Hepatic stellate cell (primary cell): ENCODE data around the gene NME4.
A peak's percentile ranks its signal among the peaks of the same experiment; 100 is the strongest.
"Not testable (repeated sequence)": the region's sequence is repeated elsewhere in the genome, so short reads cannot be mapped to it uniquely, and the experiment has no call there.

Experiments used
- DNase-seq: peaks from one replicate; pipeline ENCODE4 v3.0.0; 2011; ENCODE audit warnings: low spot score

Gene NME4

DNA sequence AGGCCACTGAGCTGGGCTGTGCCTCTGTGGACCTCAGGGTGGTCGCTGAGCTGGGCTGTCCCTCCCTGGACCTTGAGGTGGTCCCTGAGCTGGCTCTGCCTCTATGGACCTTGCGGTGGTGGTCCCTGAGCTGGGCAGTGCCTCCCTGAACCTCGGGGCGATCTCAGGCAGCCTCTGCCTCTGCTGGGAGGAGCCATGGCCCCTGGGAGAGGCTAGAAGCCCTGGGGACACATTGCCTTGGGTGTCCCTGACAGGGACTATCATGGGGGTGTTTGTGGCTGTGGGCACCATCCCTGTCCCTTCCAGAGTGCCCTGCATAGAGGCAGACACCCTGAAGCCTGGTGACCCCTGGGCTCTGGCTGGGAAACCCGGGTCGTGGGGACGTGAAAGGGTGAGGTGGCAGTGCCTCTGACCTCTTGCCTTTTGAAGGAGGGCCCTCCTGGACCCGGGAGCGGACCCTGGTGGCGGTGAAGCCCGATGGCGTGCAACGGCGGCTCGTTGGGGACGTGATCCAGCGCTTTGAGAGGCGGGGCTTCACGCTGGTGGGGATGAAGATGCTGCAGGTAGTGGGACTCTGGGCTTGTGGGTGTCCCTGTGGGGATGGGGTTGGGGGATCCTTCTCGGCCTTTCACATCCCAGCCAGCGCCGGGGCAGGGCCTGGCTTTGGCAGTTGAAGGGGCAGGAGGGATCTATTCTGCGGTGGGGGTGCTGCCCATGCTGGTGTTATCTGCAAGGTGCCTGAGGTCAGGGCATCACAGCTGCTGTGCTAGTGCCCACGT is 1.8 kb downstream of the NME4 start:
- DNase-seq: no peak

DNA sequence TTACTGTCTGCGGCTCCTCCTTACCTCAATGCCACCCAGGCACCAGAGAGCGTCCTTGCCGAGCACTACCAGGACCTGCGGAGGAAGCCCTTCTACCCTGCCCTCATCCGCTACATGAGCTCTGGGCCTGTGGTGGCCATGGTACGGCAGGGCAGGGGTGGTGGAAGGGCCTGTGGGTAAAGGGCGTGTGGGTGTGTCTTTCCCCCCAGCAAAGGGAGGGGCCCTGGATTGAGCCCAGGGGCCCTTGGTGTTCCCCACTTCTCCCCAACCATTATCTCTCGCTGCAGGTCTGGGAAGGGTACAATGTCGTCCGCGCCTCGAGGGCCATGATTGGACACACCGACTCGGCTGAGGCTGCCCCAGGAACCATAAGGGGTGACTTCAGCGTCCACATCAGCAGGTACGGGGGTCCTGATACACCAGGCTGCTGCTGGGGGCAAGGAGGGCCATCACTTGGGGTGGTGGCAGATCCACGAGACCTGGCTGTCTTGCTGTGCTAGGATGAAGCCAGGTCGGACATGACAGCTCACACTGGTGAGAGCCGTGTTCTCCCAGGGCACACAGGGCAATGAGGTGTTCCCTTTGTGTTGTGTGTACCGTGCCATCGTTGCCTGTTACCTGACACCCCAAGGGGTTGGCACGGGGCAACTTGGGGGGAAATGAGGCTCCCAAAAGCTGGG is 2.5 kb downstream of the NME4 start:
- DNase-seq: no peak

- no peak for DNase-seq
Measured at GRCh38 chr16:400061-400591, 3.1 kb downstream of the NME4 start.

DNA sequence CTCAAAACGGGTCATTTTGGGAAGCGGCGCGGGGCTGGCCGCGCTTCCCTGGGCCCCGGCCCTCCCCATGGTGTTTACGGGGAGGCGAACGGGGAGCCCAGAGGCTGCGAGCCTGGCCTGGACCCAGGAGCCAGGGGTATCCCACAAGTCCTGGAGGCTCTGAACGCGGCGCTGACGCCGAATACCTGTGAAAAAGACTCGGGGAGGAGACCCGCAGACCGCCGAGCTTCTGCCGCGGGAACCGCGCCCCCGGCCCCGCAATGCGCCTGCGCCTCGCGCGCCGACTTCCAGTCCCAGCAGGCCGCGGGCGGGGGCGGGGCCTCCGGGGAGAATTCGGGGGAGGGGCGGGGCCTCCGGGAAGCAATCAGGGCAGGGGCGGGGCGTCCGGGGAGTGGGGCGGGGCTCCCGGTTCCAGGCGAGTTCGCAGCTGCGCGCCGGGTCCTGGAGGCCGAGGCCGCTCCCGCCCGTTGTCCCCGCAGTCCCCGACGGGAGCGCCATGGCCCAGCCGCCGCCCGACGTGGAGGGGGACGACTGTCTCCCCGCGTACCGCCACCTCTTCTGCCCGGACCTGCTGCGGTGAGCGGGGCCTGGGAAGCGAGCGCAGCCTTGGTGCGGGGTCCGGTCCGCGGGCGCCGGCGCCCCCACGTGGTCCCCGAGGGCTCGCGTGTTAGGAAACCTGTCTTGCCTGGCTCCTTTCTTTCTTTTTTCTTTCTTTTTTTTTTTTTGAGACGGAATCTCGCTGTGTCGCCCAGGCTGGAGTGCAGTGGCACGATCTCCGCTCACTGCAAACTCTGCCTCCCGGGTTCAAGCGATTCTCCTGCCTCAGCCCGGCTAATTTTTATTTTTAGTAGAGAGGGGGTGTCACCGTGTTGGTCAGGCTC is 4.7 kb downstream of the NME4 start, which contains the start of gene DECR2:
Gene DECR2 (plus strand): TSS at position 418 of the 881 bp plus-strand sequence. CDS start 79 bp downstream, at position 497.
- peak; percentile 97 for DNase-seq

- no peak for DNase-seq
Measured at GRCh38 chr16:404971-405486, 8.0 kb downstream of the NME4 start.

DNA sequence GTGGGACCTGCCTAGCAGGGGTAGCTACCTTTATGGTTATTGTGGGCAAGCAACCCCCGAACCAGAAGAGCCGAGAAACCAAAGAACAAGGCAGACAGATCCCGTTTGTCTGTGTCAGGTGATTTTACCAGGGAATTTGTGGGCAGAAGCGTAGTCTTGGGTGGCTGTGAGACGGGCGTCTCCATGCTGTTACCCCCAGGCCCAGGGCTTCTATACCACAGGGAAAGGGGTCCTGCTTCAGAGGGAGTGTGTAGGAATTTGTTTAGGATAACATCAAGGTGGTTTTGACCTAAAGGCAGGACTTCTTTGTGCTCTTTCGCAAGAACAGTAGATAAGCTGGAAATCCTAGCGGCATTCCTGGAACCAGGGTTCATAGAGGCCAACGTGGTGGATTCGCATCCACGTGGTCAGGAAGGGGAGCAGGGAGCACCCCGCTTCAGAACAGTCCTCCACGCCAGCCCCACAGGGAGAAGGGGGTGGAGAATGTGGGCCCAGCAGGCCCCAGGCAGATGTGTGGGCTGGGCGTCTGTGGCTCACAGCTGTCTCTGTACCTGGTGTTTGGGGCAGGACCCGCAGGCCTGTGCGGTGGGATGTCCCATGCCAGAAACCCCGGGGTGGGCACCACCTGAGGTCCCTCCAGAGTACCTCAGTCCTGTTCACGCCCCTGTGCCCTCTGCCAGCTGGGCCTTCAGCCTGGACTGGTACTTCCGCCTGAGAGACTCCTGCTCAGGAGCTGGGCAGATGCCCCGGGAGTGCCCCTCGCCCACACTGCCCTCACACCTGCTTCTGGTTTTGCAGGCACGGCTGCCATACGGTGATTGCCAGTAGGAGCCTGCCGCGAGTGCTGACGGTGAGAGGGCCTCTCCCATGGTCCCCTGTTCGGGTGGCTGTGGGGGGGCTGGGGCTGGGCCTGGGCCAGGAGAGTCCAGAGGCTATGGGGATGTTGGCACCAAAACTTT is 8.8 kb downstream of the NME4 start:
- no peak for DNase-seq

- DNase-seq: no peak
Measured at GRCh38 chr16:407253-407652, 10.3 kb downstream of the NME4 start.

- DNase-seq: no peak
Measured at GRCh38 chr16:410516-411178, 13.6 kb downstream of the NME4 start.

DNA sequence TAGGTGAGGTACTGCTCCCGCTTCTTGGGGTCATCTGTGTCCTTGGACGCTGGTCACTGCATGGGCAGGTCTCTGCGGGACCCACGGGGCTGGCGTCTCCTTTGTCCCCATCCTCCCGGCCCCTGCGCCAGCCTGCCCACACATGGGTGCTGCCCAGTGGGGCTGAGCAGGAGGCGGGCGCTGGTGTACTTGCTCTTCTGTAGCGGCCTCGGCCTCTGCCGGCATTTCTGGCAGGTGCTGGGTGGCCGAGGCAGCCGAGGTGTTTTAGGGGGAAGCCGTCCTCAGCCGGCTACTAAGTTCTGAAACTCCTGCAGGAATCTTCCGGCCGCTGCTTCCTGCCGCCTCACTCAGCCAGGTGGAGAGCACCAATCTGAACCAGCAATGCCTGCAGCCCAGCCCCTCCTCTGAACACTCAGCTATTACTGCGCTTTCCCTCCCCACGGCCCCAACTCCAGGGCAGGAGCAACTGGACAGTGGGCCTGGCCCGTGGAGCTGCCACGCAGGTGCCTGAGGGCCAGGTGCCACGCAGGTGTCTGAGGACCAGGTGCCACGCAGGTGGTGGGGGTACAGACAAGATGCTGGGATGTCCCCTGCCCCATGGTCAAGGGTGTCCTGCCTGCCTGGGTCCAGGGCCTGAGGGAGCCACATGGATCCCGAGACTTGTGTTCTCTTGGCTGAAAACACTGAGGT is 14.7 kb downstream of the NME4 start:
- no peak for DNase-seq

- no peak for DNase-seq
Measured at GRCh38 chr16:414395-415169, 17.6 kb downstream of the NME4 start.

GRCh38 chr16:415170-415498 is 18.1 kb downstream of the NME4 start:
- DNase-seq: not testable (repeated sequence)

DNA sequence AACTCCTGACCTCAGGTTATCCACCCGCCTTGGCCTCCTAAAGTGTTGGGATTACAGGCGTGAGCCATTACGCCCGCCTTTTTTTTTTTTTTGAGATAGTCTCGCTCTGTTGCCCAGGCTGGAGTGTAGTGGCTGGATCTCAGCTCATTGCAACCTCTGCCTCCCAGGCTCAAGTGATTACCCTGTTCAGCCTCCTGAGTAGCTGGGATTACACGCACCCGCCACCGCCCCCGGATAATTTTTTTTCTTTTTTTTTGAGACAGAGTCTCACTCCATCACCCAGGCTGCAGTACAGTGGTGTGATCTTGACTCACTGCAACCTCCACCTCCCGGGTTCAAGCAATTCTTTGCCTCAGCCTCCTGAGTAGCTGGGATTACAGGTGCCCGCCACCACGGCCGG is 25.2 kb downstream of the NME4 start:
- not testable (repeated sequence) for DNase-seq

GRCh38 chr16:424033-424622 is 27.1 kb downstream of the NME4 start:
- peak; percentile 80 for DNase-seq

DNA sequence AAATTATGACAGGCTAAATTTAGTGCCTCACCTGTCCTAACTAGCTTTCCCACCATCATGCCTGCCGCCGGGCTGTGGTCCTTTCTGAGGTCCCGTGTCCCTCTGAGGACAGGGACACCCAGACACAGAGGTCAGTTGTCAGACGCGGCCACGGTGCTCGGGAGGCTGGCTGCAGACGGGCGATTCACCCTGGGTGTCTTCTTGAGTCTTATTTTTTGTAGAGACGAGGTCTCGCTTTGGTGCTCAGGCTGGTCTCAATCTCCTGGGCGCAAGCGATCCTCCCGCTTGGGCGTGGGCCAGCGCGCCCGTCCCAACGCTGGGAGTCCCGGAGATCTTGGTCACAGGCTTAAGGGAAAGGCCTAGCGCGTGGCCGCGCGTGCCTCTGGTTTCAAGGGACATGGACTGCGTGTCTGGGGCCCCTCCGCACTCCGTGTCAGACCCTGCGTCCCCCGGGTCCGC is 27.7 kb downstream of the NME4 start:
- no peak for DNase-seq

GRCh38 chr16:425082-425718 is 28.2 kb downstream of the NME4 start, which contains the start of gene RAB11FIP3:
RAB11FIP3 (plus strand) TSS chr16:425649; CDS start chr16:426007, 358 bp downstream.
- DNase-seq: peak; percentile 82

- DNase-seq: peak; percentile 26
Measured at GRCh38 chr16:425740-426114, 28.7 kb downstream of the NME4 start.

DNA sequence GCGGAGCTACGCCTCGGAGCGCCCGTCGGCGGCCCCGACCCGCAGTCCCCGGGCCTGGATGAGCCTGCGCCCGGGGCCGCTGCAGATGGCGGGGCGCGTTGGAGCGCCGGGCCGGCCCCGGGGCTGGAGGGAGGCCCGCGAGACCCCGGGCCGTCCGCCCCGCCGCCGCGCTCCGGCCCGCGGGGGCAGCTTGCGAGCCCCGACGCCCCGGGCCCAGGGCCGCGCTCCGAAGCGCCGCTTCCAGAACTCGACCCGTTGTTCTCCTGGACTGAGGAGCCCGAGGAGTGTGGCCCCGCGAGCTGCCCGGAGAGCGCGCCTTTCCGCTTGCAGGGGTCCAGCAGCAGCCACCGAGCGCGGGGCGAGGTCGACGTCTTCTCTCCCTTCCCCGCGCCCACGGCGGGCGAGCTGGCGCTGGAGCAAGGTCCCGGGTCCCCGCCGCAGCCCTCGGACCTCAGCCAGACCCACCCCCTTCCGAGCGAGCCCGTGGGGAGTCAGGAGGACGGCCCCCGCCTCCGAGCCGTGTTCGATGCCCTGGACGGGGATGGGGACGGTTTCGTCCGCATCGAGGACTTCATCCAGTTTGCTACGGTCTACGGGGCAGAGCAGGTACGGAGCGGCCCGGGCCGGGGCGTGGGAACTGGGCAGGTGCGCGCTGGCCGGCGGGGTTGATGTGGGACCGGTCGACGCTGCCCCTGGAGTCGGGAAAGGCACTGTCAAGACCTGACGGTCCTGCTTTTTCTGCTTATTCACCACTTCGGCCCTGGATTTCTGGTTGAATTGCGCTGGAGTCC is 29.3 kb downstream of the NME4 start:
- peak; percentile 36 for DNase-seq
